CD4-positive, alpha-beta T cell (primary cell): ENCODE measurements around the gene KLKB1. TPM values are rescaled to one million over a fixed set of nuclear protein-coding genes. Genes with fewer than 3 reads are reported as not detected.

Experiments used
- ATAC-seq: fragments of 200-7000 bp; cut with Tn5 transposase; one replicate; pipeline ENCODE4 v1.10.0; 2022; ENCODE audit warnings: mild to moderate bottlenecking; ENCODE audit not compliant: poor library complexity
- CTCF ChIA-PET: fragments of 350-600 bp; sonication (Branson Sonifier 250); formaldehyde crosslinking; loops from one replicate; lab custom pipeline; 2021; ENCODE audit warnings: antibody characterized with exemption, inconsistent platforms; lab: Charles Lee
- POLR2A ChIA-PET: fragments of 350-600 bp; sonication (Branson Sonifier 250); formaldehyde crosslinking; loops from one replicate; lab custom pipeline; 2021; ENCODE audit warnings: antibody characterized with exemption, inconsistent platforms; lab: Charles Lee
- DNase-seq, 14 experiments: peaks; one replicate each; pipeline ENCODE4 v3.0.0-alpha.2; 2013 to 2020; ENCODE audit warnings: mixed read lengths in 2 of 14
- H3K27ac ChIP-seq, 2 donors: one replicate each; pipeline versions ENCODE4 v1.5.1 to v1.7.0; 2013; ENCODE audit warnings: low read length in 2 of 2, low read depth in 1 of 2, mild to moderate bottlenecking in 1 of 2
- H3K27me3 ChIP-seq, 2 experiments: 1 replicate in 1 of 2; 2 replicates in 1 of 2; pipeline versions ENCODE4 v1.6.1 to v1.7.0; 2013; ENCODE audit warnings: low read length in 2 of 2, control low read depth in 1 of 2, mild to moderate bottlenecking in 1 of 2, moderate library complexity in 1 of 2; ENCODE audit not compliant: insufficient read depth in 2 of 2, control insufficient read depth in 1 of 2
- H3K36me3 ChIP-seq: one replicate; pipeline ENCODE4 v1.6.1; 2013; ENCODE audit warnings: low read length, control low read depth; ENCODE audit not compliant: insufficient read depth
- H3K4me1 ChIP-seq: one replicate; pipeline ENCODE4 v1.6.1; 2013; ENCODE audit warnings: low read length, control low read depth; ENCODE audit not compliant: insufficient read depth
- H3K4me3 ChIP-seq: one replicate; pipeline ENCODE4 v1.5.1; 2013; ENCODE audit warnings: mild to moderate bottlenecking, low read length, moderate library complexity
- H3K9me3 ChIP-seq, 2 experiments: 1 replicate in 1 of 2; 2 replicates in 1 of 2; pipeline versions ENCODE4 v1.6.1 to v1.7.0; 2013; ENCODE audit warnings: low read length in 2 of 2, mild to moderate bottlenecking in 2 of 2, control low read depth in 1 of 2, moderate library complexity in 1 of 2; ENCODE audit not compliant: control insufficient read depth in 1 of 2, insufficient read depth in 1 of 2
- H3K27ac Mint-ChIP-seq: one replicate; pipeline ENCODE4 v1.8.0; 2020; ENCODE audit warnings: mixed read lengths
- H3K27me3 Mint-ChIP-seq: one replicate; pipeline ENCODE4 v1.8.0; 2021; ENCODE audit warnings: mixed read lengths
- H3K36me3 Mint-ChIP-seq: one replicate; pipeline ENCODE4 v1.8.0; 2021; ENCODE audit warnings: low read depth, mixed read lengths
- H3K4me1 Mint-ChIP-seq: one replicate; pipeline ENCODE4 v1.8.0; 2021; ENCODE audit warnings: low read depth, mixed read lengths
- H3K4me3 Mint-ChIP-seq: one replicate; pipeline ENCODE4 v1.8.0; 2020; ENCODE audit warnings: mild to moderate bottlenecking, mixed read lengths
- H3K9me3 Mint-ChIP-seq: one replicate; pipeline ENCODE4 v1.8.0; 2020; ENCODE audit warnings: mixed read lengths
- CTCF ChIP-seq: fragments of 200-600 bp; IDR thresholded peaks from one replicate; pipeline ENCODE4 v1.8.0; 2022; ENCODE audit warnings: antibody characterized with exemption, mild to moderate bottlenecking
- intact Hi-C, 2 experiments: fragments of 100-400 bp; cut with DNase I in 1 of 2; cut with micrococcal nuclease in 1 of 2; formaldehyde crosslinking; loops; one replicate each; pipeline versions ENCODE4 v1.15.1 to v1.9.0; 2023 to 2025; cut with DNase I, micrococcal nuclease
- total RNA-seq, 174 experiments: library from RNA in 2 of 174; stranded (reverse) in 2 of 174; gene quantifications; one replicate each; pipeline ENCODE4 v1.2.3 and lab custom pipeline; 2021 to 2026

KLKB1 gene
- total RNA-seq, 2 experiments from 2014 or later = 1.2 TPM

GRCh38 chr4:186226521-186227189 lies 652 bp upstream of the KLKB1 start:
- H3K4me3 Mint-ChIP-seq = no peak overlapping the region
- no peak for TF ChIP-seq CTCF
- H3K36me3 Mint-ChIP-seq = peaks cover 48% of the 10 kb centered on the region

GRCh38 chr4:186227744-186228513 lies 622 bp downstream of the KLKB1 start:
- Mint-ChIP-seq H3K4me3 (no peak overlapping the region), H3K9me3 (peaks cover 5% of the 10 kb centered on the region), H3K27ac (no peak overlapping the region), H3K4me1 (no peaks in the 10 kb centered on the region), H3K36me3 (peaks cover 38% of the 10 kb centered on the region), H3K27me3 (no peaks in the 10 kb centered on the region)
- Histone ChIP-seq H3K4me3 (no peak overlapping the region), H3K9me3 (peaks cover 12 to 24% of the 10 kb centered on the region in 2 experiments), H3K27ac (no peak overlapping the region), H3K36me3 (no peaks in the 10 kb centered on the region), H3K27me3 (peaks cover 0 to 4% of the 10 kb centered on the region in 2 experiments), H3K4me1 (no peaks in the 10 kb centered on the region)
- intact Hi-C loops = no loop called here
- CTCF ChIA-PET = no interaction called here
- no peak for ATAC-seq
- POLR2A ChIA-PET = no interaction called here
- DNase-seq = no peak
- no peak for TF ChIP-seq CTCF

More at GRCh38 chr4:186226521-186227189, 652 bp upstream of the KLKB1 start:
- CTCF ChIA-PET = no interaction called here
- no peak for ATAC-seq
- peaks cover 5% of the 10 kb centered on the region for H3K9me3 Mint-ChIP-seq
- no peak overlapping the region for H3K27ac Mint-ChIP-seq
- no peaks in the 10 kb centered on the region for H3K4me1 Mint-ChIP-seq
- POLR2A ChIA-PET = no interaction called here
- Histone ChIP-seq H3K27me3 (peaks cover 0 to 4% of the 10 kb centered on the region in 2 experiments), H3K9me3 (peaks cover 12 to 24% of the 10 kb centered on the region in 2 experiments), H3K36me3 (no peaks in the 10 kb centered on the region), H3K27ac (no peak overlapping the region), H3K4me1 (no peaks in the 10 kb centered on the region), H3K4me3 (no peak overlapping the region)
- intact Hi-C loops = no loop called here
- no peaks in the 10 kb centered on the region for H3K27me3 Mint-ChIP-seq
- DNase-seq = no peak

- Mint-ChIP-seq H3K27me3 (no peaks in the 10 kb centered on the region), H3K9me3 (peaks cover 5% of the 10 kb centered on the region), H3K4me3 (no peak overlapping the region), H3K4me1 (no peaks in the 10 kb centered on the region), H3K36me3 (peaks cover 33% of the 10 kb centered on the region), H3K27ac (no peak overlapping the region)
- peaks cover 0 to 4% of the 10 kb centered on the region in 2 experiments for H3K27me3 ChIP-seq
- no peaks in the 10 kb centered on the region for H3K4me1 ChIP-seq
- H3K9me3 ChIP-seq = peaks cover 12 to 24% of the 10 kb centered on the region in 2 experiments
- no peak for TF ChIP-seq CTCF
- intact Hi-C loops = no loop called here
- CTCF ChIA-PET = no interaction called here
- no peaks in the 10 kb centered on the region for H3K36me3 ChIP-seq
- DNase-seq (no peak), ATAC-seq (no peak)
- POLR2A ChIA-PET = no interaction called here
- no peak overlapping the region for H3K4me3 ChIP-seq
- no peak overlapping the region for H3K27ac ChIP-seq
Measured at GRCh38 chr4:186228514-186228894, 1.2 kb downstream of the KLKB1 start.
